22Rv1 (cell line): ENCODE data around the gene ZNF654.
"Not testable (repeated sequence)": the region's sequence is repeated elsewhere in the genome, so short reads cannot be mapped to it uniquely, and the experiment has no call there.

ENCODE experiments used
- H3K27ac ChIP-seq: fragments of 450-650 bp; 2 replicates; pipeline ENCODE4 v1.5.1; 2017
- ZFX ChIP-seq: fragments of 450-650 bp; IDR thresholded peaks from 2 replicates; pipeline ENCODE4 v1.6.1; 2017; ENCODE audit warnings: antibody characterized with exemption, borderline replicate concordance
- TF ChIP-seq, protein P1 (sequence below): fragments of 450-650 bp; IDR thresholded peaks from 2 replicates; pipeline ENCODE4 v1.5.1; 2017; ENCODE audit warnings: mild to moderate bottlenecking

The ZNF654 gene

DNA sequence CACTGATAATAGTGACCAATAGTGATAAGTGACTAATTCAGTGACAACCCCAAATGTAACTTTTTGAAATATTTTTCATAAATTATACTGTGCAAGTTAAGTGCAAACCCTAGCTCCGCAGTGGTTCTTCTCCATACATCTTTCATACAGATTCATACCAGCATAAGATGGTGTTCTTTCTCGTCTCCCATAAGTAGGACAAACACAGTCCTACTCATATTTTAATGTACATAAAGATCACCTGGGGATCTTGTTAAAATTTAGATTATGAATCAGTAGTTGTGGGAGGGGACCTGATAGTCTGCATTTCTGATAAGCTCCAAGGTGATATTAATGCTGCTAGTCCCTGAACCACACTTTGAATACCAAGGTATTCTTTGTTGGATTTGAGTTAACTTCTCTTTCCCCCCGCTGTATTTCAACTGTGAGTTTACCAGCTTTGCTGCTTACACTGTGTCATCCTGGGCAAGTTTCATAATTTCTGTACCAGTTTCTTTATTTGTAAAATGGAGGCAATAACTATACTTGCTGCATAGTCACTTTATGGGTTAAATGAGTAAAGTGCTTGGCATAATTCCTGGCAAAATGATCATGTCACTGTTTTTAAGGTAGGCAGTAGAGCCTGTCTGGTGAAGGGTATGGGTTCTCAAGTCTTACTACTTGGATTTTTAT lies 56.0 kb downstream of the ZNF654 start:
- H3K27ac ChIP-seq: no peak overlapping the region
- no peak for TF ChIP-seq ZFX
- TF ChIP-seq, protein P1, sequence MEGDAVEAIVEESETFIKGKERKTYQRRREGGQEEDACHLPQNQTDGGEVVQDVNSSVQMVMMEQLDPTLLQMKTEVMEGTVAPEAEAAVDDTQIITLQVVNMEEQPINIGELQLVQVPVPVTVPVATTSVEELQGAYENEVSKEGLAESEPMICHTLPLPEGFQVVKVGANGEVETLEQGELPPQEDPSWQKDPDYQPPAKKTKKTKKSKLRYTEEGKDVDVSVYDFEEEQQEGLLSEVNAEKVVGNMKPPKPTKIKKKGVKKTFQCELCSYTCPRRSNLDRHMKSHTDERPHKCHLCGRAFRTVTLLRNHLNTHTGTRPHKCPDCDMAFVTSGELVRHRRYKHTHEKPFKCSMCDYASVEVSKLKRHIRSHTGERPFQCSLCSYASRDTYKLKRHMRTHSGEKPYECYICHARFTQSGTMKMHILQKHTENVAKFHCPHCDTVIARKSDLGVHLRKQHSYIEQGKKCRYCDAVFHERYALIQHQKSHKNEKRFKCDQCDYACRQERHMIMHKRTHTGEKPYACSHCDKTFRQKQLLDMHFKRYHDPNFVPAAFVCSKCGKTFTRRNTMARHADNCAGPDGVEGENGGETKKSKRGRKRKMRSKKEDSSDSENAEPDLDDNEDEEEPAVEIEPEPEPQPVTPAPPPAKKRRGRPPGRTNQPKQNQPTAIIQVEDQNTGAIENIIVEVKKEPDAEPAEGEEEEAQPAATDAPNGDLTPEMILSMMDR: no peak

DNA sequence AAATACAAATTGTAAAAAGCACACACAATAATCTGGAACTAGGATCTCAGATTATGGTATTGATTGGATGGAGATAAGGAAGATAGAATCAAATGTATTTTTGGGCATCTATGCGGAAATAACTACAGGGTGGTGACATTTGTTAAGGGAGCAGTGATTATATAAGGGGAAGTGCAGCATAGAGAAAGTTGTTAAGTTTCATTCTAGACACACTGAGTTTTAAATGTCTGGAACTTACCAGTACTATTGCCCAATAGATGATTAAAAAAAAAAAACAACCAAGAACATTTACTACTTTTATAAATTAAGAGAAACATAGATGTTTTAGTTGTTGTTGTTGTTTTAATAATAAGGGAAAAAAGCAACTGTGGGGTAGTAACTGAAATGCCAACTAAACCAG lies 58.6 kb downstream of the ZNF654 start:
- TF ChIP-seq ZFX: no peak
- TF ChIP-seq, protein P1: no peak
- H3K27ac ChIP-seq: no peak overlapping the region

DNA sequence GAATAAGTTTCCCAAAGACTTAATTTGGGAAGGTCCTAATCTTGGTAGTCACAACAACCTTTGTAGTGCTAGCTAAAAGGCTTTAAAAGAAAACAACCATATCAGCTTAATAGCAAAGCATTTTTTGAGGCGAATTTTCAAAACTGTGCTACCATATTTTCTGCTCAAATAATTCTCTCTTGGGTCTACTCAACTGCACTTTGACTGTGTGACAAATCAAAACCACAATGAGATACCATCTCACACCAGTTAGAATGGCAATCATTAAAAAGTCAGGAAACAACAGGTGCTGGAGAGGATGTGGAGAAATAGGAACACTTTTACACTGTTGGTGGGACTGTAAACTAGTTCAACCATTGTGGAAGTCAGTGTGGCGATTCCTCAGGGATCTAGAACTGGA lies 59.5 kb downstream of the ZNF654 start:
- H3K27ac ChIP-seq: not testable (repeated sequence)

DNA sequence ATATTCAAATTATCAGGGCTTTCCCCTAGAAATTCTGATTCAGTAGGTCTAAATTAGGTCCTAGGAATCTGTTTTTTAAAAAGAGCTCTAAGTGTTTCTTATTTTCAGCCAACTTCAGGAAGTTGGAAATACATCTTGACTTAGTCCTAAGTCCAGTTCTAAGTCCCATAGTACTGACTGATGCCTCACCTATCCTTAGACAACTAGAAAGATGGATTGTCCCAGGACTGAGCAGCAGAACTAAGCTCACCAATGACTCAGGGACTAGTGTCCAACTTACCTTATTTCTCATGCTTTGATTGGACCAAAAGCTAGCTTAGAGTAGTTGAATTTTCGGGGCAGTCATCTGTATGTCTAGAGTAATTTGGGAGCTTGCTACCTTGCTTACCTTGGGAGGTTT lies 64.5 kb downstream of the ZNF654 start:
- no peak overlapping the region for H3K27ac ChIP-seq
- no peak for TF ChIP-seq ZFX
- TF ChIP-seq, protein P1: no peak

DNA sequence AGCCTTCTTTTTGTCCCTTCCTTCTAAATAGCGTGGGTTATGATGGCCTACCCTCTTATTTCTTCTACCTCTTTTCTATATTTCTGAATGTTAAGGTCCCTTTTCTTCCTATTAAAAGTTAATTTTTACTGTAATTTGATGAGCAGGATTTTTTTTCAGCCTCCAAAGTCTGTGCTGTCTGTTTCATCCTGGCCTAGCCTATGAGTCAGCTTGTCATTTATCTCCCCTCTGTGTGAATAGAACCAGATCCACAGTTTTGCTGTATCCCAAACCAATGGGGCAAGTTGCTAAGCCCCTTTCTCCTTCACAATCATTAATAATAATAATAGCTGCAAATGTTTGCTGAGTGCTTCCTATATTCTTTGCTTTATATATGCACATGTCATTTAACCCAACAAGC lies 72.6 kb downstream of the ZNF654 start:
- TF ChIP-seq, protein P1: no peak
- TF ChIP-seq ZFX: no peak
- H3K27ac ChIP-seq: no peak overlapping the region

DNA sequence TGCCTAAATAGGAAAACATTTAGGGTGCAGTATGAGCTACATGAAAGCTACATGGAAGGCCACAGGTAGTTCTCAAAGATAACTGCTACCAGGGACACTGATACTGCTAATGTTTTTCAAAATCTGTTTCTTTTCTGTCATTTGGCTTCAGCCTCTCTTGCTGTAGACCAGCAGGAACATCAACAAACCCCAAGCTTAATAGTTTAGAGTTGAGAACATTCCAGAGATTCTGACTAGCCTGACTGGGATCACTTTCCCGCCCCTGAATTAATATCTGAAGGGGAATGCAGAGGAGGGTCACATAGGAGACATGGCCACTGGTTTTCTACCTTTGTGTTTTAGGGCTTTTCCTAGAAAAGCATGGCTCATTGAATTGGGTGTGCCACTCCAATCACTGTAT lies 73.8 kb downstream of the ZNF654 start:
- TF ChIP-seq, protein P1: no peak
- TF ChIP-seq ZFX: no peak

DNA sequence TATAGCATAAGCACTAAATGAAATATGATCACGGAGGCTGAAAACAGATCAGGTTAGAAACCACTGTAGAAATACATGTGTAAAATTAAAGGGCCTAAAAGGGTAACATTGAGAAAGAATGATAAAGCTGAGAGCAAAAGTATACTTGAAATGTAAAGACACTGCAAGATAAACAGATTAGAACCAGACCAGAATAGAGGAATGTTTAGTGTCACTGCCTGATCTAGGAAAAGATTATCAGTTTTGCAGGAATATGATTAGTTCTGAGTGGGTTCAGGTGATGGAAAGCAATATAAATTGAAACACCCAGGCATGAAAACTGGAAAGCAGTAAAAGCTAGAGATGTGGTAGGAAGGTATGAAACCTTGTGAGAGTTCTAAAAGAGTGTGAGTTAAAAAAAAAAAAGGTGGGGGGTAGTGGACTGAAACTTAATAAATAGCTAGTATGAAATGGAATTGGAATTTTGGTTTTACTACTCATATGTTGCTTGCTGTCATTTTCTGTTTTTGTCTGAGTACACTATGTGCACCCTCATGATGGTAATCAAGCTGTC lies 74.7 kb downstream of the ZNF654 start:
- no peak overlapping the region; the same call in 1 of the 2 replicates for H3K27ac ChIP-seq
- no peak for TF ChIP-seq ZFX
- TF ChIP-seq, protein P1: no peak

More for the DNA sequence above, 73.8 kb downstream of the ZNF654 start:
- H3K27ac ChIP-seq: no peak overlapping the region
